Stimulated activated CD4-positive, alpha-beta T cell treated with anti-CD3 and anti-CD28 coated beads, Interleukin-15, amount 100 ng/mL, for 48 hours (primary cell): ENCODE results near the gene KRTAP20-4.

Source experiments
- DNase-seq, 2 donors: peaks; one replicate each; pipeline ENCODE4 v3.0.0-alpha.2; 2020; ENCODE audit warnings: low read depth in 2 of 2

Gene KRTAP20-4

GRCh38 chr21:30620522-30620921 lies at the start of gene KRTAP20-4:
Gene KRTAP20-4 (plus strand): TSS chr21:30620627.
- DNase-seq: no peak

- no peak for DNase-seq
These were observed 42.7 kb upstream of the KRTAP20-4 start for GRCh38 chr21:30577766-30578165.

GRCh38 chr21:30579346-30579745 lies 41.1 kb upstream of the KRTAP20-4 start:
- DNase-seq: no peak

- no peak for DNase-seq
These were observed 40.3 kb upstream of the KRTAP20-4 start for GRCh38 chr21:30580132-30580531.

GRCh38 chr21:30582870-30583269 lies 37.6 kb upstream of the KRTAP20-4 start:
- no peak for DNase-seq

- DNase-seq: no peak
These were observed 30.1 kb upstream of the KRTAP20-4 start, which contains the start of gene KRTAP22-2 for GRCh38 chr21:30590297-30590696. Gene KRTAP22-2 (minus strand): TSS chr21:30590397.

- DNase-seq: no peak
These were observed 28.3 kb upstream of the KRTAP20-4 start, which contains the start of gene KRTAP6-3 for GRCh38 chr21:30592140-30592539. Gene KRTAP6-3 (plus strand): TSS chr21:30592440. CDS start chr21:30592446, 6 bp downstream.

- no peak for DNase-seq
These were observed 21.6 kb upstream of the KRTAP20-4 start, which contains the start of gene KRTAP6-2 for GRCh38 chr21:30598802-30599201. Gene KRTAP6-2 (minus strand): TSS chr21:30598902. CDS start chr21:30598874, 28 bp downstream.

- no peak for DNase-seq
These were observed 19.6 kb upstream of the KRTAP20-4 start, which contains the start of gene KRTAP22-1 for GRCh38 chr21:30600787-30601186. Gene KRTAP22-1 (plus strand): TSS chr21:30601087.

GRCh38 chr21:30605968-30606367 lies 14.5 kb upstream of the KRTAP20-4 start:
- no peak for DNase-seq

GRCh38 chr21:30612132-30612531 lies 8.3 kb upstream of the KRTAP20-4 start:
- no peak for DNase-seq

- no peak for DNase-seq
These were observed 6.6 kb upstream of the KRTAP20-4 start, which contains the start of gene KRTAP6-1 for GRCh38 chr21:30613836-30614235. Gene KRTAP6-1 (minus strand): TSS chr21:30613930. CDS start chr21:30613904, 26 bp downstream.

GRCh38 chr21:30615199-30615598 lies 5.2 kb upstream of the KRTAP20-4 start:
- no peak for DNase-seq

GRCh38 chr21:30616125-30616524 lies 4.3 kb upstream of the KRTAP20-4 start, which contains the start of gene KRTAP20-1:
Gene KRTAP20-1 (plus strand): TSS chr21:30616425. CDS start chr21:30616455, 30 bp downstream.
- no peak for DNase-seq

GRCh38 chr21:30620080-30620479 lies 347 bp upstream of the KRTAP20-4 start:
- no peak for DNase-seq

- DNase-seq: no peak
These were observed 2.9 kb downstream of the KRTAP20-4 start for GRCh38 chr21:30623362-30623761.

- DNase-seq: no peak
These were observed 5.2 kb downstream of the KRTAP20-4 start for GRCh38 chr21:30625449-30626165.

GRCh38 chr21:30628109-30628508 lies 7.7 kb downstream of the KRTAP20-4 start:
- no peak for DNase-seq

- DNase-seq: no peak
These were observed 8.8 kb downstream of the KRTAP20-4 start for GRCh38 chr21:30629200-30629599.

- DNase-seq: no peak
These were observed 14.5 kb downstream of the KRTAP20-4 start, which contains the start of gene KRTAP20-2 for GRCh38 chr21:30634906-30635305. Gene KRTAP20-2 (plus strand): TSS chr21:30635206. CDS start chr21:30635264, 58 bp downstream.

GRCh38 chr21:30638686-30639085 lies 18.3 kb downstream of the KRTAP20-4 start:
- no peak for DNase-seq

GRCh38 chr21:30642564-30642963 lies 22.1 kb downstream of the KRTAP20-4 start, which contains the start of gene KRTAP20-3:
Gene KRTAP20-3 (plus strand): TSS chr21:30642864.
- DNase-seq: no peak

- no peak for DNase-seq
These were observed 26.5 kb downstream of the KRTAP20-4 start for GRCh38 chr21:30646904-30647414.
